KMS-11 (cell line): ENCODE results near the gene KRT74.

Experiments
- H2AFZ ChIP-seq: fragments of 200-600 bp; sonication (generic); 2 replicates; pipeline ENCODE4 v1.6.1; 2016; ENCODE audit warnings: antibody characterized with exemption, mixed run types, low read depth
- H3K27ac ChIP-seq: fragments of 200-600 bp; sonication (generic); 2 replicates; pipeline ENCODE4 v1.6.1; 2016; ENCODE audit warnings: mild to moderate bottlenecking, mixed run types
- H3K27me3 ChIP-seq: fragments of 200-600 bp; sonication (generic); 2 replicates; pipeline ENCODE4 v1.6.1; 2017; ENCODE audit warnings: mild to moderate bottlenecking, low read depth, mixed run types, moderate library complexity; ENCODE audit not compliant: insufficient read depth
- H3K36me3 ChIP-seq: fragments of 200-600 bp; sonication (generic); 2 replicates; pipeline ENCODE4 v1.6.1; 2017; ENCODE audit warnings: mild to moderate bottlenecking, mixed run types; ENCODE audit not compliant: insufficient read depth
- H3K4me1 ChIP-seq: fragments of 200-600 bp; sonication (generic); 2 replicates; pipeline ENCODE4 v1.6.1; 2016; ENCODE audit warnings: mild to moderate bottlenecking, low read depth, mixed run types; ENCODE audit not compliant: poor library complexity, severe bottlenecking
- H3K4me2 ChIP-seq: fragments of 200-600 bp; sonication (generic); 2 replicates; pipeline ENCODE4 v1.7.0; 2016; ENCODE audit warnings: mild to moderate bottlenecking, mixed run types
- H3K4me3 ChIP-seq: fragments of 200-600 bp; sonication (generic); IDR thresholded peaks from 2 replicates; pipeline ENCODE4 v1.6.1; 2017; ENCODE audit warnings: low read depth, low read length, mixed read lengths; ENCODE audit not compliant: insufficient read depth
- H3K79me2 ChIP-seq: fragments of 200-600 bp; sonication (generic); 2 replicates; pipeline ENCODE4 v1.6.1; 2016; ENCODE audit warnings: low read depth, mixed run types; ENCODE audit not compliant: insufficient read depth
- H3K9ac ChIP-seq: fragments of 200-600 bp; sonication (generic); 2 replicates; pipeline ENCODE4 v1.6.1; 2016; ENCODE audit warnings: mild to moderate bottlenecking, mixed run types
- H4K20me1 ChIP-seq: fragments of 200-600 bp; sonication (generic); 2 replicates; pipeline ENCODE4 v1.6.1; 2016; ENCODE audit warnings: mild to moderate bottlenecking, mixed run types; ENCODE audit not compliant: insufficient read depth
- CTCF ChIP-seq: fragments of 200-600 bp; sonication (generic); conservative IDR thresholded peaks from 2 replicates; pipeline ENCODE4 v1.6.1; 2017; ENCODE audit warnings: low read depth, mild to moderate bottlenecking, antibody characterized with exemption, low read length, moderate library complexity, mixed read lengths

Gene KRT74

GRCh38 chr12:52552681-52553195 is 20.9 kb downstream of the KRT74 start, which contains the start of gene KRT71:
KRT71 (minus strand) TSS chr12:52553145; CDS start chr12:52553077, 68 bp downstream.
- H2AFZ ChIP-seq: no peak within 1 kb of the TSS
- H3K27me3 ChIP-seq: peaks cover 84% of the 10 kb centered on the region

DNA sequence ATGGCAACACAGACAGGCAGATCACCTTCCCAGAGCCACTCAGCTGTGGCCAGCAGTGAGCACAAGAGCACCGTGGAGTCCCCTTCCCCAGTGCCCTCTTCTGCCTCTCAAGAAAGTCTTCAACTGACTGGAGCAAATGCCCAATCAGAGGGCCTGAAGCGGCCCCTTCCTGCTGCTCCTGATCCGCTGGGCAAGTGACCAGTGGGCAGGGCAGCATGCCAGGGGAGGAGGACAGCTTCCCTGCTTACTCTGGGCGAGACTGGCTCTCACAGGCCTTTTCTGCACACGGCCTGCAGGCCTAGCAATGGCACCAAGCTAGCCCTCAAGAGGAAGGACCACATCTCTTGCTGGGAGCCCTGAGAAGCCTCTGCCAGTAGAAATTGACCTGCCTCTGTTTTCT is 21.6 kb downstream of the KRT74 start:
- Histone ChIP-seq H3K27me3 (peaks cover 86% of the 10 kb centered on the region), H3K4me1 (no peaks in the 10 kb centered on the region), H2AFZ (no peak overlapping the region), H3K27ac (no peak overlapping the region), H3K4me3 (no peak overlapping the region), H3K9ac (no peak overlapping the region), H3K36me3 (no peaks in the 10 kb centered on the region), H4K20me1 (no peaks in the 10 kb centered on the region), H3K4me2 (no peak overlapping the region), H3K79me2 (no peaks in the 10 kb centered on the region)
- TF ChIP-seq CTCF: no peak

More at GRCh38 chr12:52552681-52553195, 20.9 kb downstream of the KRT74 start, which contains the start of gene KRT71:
- no peaks in the 10 kb centered on the region for H3K4me1 ChIP-seq
- H3K9ac ChIP-seq: no peak within 1 kb of the TSS
- TF ChIP-seq CTCF: no peak
- no peak within 1 kb of the TSS for H3K4me3 ChIP-seq
- H3K27ac ChIP-seq: no peak within 1 kb of the TSS
- no peak within 1 kb of the TSS for H3K4me2 ChIP-seq
- H3K79me2 ChIP-seq: no peaks in the 10 kb centered on the region
- no peaks in the 10 kb centered on the region for H3K36me3 ChIP-seq
- no peaks in the 10 kb centered on the region for H4K20me1 ChIP-seq

GRCh38 chr12:52551216-52551865 is 22.3 kb downstream of the KRT74 start:
- no peaks in the 10 kb centered on the region for H3K79me2 ChIP-seq
- H3K4me3 ChIP-seq: no peak overlapping the region
- no peaks in the 10 kb centered on the region for H3K36me3 ChIP-seq
- H3K4me2 ChIP-seq: no peak overlapping the region
- no peak for TF ChIP-seq CTCF
- H2AFZ ChIP-seq: no peak overlapping the region
- H3K27me3 ChIP-seq: peaks cover 87% of the 10 kb centered on the region
- H4K20me1 ChIP-seq: no peaks in the 10 kb centered on the region
- no peaks in the 10 kb centered on the region for H3K4me1 ChIP-seq
- no peak overlapping the region for H3K9ac ChIP-seq
- H3K27ac ChIP-seq: no peak overlapping the region

GRCh38 chr12:52546126-52546525 is 27.5 kb downstream of the KRT74 start:
- TF ChIP-seq CTCF: no peak
- Histone ChIP-seq H2AFZ (no peak overlapping the region), H3K36me3 (no peaks in the 10 kb centered on the region), H3K27ac (no peak overlapping the region), H3K4me1 (no peaks in the 10 kb centered on the region), H3K27me3 (peaks cover 52% of the 10 kb centered on the region), H3K4me2 (no peak overlapping the region), H3K9ac (no peak overlapping the region), H4K20me1 (no peaks in the 10 kb centered on the region), H3K4me3 (no peak overlapping the region), H3K79me2 (no peaks in the 10 kb centered on the region)
